T-helper 1 cell (primary cell): ENCODE measurements around the gene ZNF652.
"Not testable (repeated sequence)": the region's sequence is repeated elsewhere in the genome, so short reads cannot be mapped to it uniquely, and the experiment has no call there.

ENCODE experiments used
- DNase-seq, 5 donors: peaks; one replicate each; pipeline ENCODE4 v3.0.0-alpha.2; 2012 to 2020

ZNF652 gene

DNA sequence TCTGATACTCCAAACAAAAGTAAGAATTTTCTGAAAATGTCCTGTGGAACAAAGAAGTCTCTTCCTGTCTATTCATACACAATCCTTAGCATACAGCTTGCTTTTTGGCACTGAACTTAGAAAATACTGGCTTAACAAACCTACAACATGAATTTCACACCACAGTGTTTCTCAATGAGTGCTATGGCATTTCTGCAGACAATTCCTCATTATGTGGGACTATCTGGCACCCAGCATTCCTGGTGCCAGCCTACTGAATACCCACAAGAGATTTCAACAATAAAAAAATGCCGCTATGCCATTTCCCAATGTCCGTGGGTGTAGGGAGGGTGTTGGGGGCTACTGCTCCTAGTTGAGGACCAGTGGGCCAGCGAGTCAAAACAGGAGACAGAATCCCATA is 62.1 kb downstream of the ZNF652 start:
- no peak for DNase-seq

DNA sequence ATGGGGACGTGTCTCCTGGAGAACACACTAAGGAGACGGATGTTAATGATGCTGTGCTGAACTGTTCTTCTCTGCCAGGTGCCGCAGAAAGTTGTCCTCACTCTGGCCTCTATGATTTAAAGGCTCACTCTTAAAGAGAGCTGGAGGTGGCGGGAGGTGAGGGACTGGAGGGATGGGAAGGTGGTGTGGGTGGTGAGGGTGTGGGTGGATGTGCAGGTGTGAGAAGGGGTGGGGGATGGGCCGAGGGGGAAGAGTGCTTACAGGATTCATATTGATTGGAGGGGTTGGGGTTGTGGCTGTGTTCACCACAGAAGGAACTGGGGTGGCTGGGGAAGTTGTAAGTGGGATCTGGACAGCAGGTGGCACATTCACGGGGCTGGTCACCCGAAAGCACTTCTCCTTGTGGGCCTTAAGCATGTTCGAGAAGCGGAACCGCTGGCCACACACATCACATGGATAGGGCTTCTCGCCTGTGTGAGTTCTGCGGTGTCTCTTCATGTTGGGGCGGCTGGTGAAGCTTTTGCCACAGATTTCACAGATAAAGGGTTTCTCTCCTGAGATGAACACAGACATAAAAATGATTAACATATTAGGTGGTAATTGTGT is 63.6 kb downstream of the ZNF652 start:
- DNase-seq, result no peak

DNA sequence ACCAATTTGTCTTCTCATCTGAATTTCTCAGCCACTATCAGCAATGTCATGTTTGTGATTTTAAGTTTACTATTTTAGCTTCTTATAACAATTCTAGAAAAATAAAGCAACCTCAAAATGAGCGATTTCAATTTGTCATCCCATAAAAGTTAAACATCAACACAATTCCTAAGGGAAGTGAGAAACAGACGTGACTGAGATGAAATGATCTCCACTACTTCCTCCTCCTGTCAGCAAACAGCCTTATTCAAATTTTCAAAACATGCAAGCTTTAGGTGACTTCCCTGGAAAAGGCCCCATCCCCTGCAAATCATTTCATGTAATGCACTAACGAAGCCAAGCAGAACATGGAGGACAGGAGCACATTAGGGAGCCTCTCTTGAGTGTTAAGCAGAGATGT is 64.9 kb downstream of the ZNF652 start:
- no peak for DNase-seq

DNA sequence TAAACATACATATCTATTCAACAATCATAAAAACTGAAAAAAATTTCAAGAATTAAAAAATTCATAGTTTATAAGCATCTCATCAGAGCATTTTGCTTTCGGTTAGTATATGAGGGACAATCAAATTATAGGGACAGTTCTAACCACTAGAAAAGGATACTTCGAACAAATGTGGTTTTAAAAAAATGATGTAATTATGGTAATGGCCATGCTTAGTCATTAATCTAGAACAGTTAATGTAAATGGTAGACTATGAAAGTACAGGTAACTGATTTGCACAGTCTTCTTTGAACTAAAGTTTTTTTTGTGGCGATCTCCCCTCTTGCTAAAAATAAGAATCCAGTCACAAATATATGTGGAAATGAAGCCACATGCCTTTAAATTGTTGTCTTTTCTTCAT is 67.9 kb downstream of the ZNF652 start:
- no peak for DNase-seq

DNA sequence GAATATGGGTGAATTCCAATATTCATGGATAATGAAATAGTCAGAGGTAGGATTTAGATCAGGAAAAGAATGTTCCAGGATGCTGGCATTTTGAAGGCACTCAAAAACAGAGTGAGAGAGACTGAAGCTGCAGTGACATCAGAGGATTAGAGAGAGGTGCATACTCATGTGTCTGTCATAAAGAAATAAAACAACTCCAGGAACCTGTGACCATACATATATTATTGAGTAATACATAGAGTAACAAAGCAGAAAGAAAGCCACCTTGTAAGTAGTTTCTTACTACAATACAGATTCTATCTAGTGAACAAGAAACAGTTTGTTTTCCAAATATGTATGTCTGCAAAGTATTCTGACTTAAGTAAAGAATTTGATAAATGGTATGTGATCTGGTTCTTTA is 69.1 kb downstream of the ZNF652 start:
- no peak for DNase-seq

DNA sequence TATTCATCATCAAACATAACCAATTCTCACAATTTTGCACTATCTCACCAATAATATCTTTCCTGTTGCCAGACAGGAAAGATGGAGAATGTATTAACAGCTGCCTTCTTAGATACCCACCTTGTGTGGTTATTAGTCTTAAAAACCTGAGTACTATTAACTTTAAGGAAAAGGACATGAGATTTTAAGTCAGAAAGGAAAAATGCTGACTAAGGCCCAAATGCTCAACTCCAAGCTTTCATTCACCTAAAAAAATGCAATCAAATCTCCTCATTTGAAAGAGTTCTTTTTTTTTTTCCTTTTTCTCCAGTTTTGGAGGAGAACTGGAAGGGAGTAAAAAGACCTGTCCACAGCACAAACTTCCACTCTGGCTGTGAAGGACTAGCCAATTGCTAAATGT is 70.1 kb downstream of the ZNF652 start:
- DNase-seq, result no peak

DNA sequence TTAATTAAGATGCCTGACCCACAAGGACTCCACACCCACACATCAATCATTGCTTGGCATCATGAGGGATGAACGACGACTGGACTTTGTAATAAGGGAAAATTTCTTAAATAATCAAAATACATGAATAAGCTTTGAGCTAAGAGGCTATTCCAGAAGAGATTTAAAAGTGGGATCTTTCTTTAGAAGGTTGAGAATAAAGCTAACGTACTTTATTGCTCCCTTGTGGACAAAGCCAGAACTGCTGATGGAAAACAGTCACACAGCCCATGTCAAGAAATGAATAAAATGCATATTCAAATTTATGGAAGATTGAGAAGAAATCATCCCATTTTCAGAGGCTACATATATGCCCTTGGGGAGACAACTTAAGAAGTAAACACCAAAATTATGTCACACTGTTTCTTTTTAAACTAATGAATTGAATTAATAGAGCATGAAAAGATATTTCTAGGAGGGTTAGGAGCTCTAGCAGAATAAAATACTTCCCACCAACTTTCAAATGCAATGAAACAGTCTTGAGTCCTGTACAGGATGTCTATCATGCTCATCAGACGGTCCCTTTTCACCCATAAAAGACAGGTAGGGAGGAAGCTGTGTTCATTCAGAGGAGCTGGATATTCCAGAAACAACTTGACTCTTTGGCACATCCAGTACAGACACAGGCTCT is 71.2 kb downstream of the ZNF652 start:
- DNase-seq, result no peak

DNA sequence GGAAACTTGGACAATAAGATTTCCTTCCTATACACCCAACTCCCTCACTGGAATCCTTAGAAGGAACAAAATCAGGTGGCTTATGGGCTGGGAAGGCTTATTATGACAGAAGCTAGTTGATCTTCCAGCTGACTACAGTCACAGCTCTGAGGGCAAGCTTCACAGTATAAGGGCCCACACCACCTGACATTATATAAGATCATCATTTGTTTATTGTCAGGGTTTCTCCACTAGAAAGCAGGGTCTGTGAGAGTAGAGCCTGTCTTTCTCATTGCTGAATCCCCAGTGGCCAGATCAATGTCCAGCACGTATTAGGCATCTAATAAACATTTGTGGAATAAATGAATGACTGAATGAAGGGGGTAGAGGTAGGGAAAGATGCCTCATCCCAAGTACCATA is 73.7 kb downstream of the ZNF652 start:
- DNase-seq, result no peak

DNA sequence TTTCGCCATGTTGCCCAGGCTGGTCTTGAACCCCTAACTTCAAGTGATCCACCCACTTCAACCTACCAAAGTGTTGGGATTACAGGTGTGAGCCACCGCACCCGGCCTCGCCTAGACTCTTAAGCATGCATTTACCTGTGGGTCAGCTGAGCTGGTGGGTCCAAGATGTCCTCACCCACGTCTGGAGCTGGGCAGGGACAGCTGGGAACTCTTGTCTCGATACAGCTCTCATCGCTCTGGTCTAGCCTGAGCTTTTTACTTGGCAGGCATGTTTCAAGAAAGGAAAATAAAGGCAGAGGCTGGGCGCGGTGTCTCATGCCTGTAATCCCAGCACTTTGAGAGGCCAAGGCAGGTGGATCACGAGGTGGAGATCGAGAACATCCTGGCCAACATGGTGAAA is 74.6 kb downstream of the ZNF652 start:
- DNase-seq, result no peak

DNA sequence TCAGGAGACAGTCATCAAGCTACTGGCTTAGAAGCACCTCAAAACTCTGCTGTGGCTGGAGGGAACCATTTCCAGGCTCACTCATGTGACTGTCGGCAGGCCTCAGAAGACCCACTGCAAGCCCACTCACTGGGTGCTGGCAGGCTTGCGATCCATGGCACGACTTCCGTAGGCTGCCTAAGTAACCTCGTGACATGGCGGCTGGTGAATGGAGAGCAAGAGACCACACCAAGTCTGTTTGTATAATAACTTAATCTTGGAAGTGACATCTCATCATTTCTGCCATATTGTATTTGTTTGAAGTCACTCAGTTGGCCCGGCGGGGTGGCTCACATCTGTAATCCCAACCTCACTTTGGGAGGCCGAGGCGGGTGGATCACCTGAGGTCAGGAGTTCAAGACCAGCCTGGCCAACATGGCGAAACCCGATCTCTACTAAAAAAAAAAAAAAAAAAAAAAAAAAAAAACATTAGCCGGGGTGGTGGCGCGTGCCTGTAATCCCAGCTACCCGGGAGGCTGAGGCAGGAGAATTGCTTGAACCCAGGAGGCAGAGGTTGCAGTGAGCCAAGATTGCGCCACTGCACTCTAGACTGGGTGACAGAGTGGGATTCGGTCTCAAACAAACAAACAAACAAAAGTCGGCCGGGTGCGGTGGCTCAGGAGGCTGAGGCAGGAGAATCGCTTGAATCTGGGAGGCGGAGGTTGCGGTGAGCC is 75.6 kb downstream of the ZNF652 start:
- DNase-seq, result not testable (repeated sequence)

DNA sequence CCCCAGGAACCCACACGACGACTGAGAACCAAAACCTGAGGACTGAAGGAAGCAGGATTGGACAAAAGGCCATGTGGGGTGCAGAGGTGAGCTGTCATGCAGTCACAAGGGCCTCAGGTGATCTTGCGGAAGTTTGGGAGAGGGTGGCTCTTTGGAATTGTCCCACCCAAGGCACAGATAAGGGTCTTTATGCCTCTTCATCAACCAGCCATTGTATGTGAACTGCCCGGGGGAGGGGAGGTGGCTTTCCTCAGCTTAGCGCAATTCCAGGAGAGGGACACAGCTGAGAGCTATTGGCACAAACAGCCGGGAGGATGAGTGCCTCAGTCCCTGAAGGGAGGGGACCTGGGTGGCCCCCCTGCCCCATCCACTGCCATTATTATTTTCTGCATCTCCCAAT is 76.3 kb downstream of the ZNF652 start:
- no peak for DNase-seq

DNA sequence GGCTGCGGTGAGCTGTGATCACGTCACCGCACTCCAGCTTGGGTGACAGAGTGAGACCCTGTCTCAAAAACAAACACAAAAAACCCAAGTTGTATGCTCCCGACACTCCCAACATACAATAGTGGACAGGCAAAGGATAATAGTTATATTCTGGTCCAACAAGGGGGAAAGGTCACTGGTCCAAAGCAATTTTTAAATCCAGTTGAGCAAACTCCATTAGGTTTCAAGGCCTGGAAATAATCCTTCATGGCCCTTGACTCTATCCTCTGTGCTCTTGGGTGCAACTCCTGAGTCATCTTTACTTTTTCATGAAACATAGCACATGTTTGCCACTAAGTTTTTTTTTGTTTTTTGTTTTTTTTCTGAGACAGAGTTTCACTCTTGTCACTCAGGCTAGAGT is 81.1 kb downstream of the ZNF652 start:
- no peak for DNase-seq

DNA sequence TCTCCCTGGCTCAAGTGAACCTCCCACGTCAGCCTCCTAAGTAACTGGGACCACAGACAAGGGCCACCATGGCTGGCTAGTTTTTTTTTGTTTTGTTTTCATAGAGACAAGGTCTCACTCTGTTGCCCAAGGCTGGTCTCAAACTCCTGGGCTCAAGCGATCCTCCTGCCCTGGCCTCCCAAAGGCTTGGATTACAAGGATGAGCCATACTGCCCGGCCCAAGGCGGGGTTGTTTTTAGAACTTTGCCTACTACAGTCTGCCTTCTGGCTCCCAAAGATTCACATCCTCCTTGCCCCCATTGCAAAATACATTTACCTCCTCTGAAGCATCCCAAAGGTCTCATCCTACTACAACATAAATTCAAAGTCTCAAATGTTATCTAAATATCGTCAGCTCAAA is 82.0 kb downstream of the ZNF652 start:
- no peak for DNase-seq

DNA sequence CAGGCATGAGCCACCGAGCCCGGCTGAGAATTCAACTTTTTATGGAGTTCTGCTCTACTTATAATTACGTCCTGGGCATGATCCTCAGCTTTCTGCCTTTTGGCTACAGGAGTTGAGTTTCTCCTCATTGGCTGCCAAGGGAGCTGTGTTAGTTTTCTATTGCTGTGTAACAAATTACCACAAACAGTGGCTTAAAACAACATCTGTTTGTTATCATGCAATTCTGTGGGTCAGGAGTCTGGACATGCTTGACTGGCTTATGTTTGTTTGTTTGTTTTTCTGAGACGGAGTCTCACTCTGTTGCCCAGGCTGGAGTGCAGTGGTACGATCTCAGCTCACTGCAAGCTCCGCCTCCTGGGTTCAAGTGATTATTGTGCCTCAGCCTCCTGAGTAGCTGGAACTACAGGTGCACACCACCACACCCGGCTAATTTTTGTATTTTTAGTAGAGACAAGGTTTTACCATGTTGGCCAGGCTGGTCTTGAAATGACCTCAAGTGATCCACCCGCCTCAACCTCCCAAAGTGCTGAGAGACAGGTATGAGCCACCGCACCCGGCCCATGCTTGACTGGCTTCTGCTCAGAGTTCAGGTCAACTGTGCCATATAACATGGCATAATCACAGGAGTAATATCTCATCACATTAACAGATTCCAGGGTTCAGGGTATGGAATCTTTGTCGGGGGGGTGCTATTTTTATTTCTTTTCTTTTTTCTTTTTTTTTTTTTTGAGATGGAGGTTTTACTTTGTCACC is 82.6 kb downstream of the ZNF652 start:
- not testable (repeated sequence) for DNase-seq

DNA sequence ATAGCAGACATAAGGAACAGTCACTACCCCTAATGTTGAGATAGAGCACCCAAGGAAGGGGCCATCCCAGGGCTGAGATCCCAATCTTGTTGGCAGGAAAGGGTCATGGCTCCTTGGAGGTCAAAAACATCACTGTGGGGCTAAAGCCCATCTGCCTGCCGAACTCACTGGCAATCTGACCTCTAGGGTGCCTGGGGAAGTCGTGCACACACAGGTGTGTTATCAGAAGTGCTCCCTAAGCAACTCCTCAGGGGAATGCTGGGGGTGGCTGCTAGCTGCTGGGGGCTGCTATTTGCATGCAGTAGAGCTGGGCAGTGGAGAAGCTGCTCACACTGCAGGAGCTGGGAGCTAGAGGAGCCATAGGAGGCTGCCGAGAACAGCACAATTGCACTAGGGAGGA is 84.0 kb downstream of the ZNF652 start:
- no peak for DNase-seq

DNA sequence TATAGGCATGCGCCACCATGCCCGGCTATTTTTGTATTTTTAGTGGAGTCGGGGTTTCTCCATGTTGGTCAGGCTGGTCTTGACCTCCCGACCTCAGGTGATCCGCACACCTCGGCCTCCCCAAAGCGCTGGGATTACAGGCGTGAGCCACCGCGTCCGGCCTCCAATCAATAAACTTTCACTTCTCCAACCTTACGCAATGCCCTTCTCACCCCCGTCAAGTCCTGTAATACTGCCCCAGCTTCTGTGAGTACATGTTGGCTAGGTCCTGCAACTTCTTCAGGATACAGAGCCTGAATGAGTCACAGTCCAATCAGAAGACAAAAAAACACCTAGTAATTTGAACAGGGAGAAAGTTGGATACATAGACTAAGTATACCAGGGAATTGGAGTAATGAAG is 84.4 kb downstream of the ZNF652 start:
- no peak for DNase-seq

DNA sequence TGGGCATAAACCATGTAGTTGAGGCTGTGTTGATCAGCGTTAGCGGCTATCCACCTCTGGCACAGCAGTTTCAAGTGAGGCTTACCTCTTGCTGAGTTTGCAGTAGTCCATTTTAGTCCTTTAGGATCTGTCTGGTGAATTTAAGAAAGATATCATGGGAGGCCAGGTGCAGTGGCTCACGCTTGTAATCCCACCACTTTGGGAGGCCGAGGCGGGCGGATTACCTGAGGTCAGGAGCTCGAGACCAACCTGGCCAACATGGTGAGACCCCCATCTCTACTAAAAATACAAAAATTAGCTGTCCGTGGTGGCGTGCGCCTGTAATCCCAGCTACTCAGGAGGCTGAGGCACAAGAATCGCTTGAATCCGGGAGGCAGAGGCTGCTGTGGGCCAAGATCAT is 86.1 kb downstream of the ZNF652 start:
- DNase-seq, result not testable (repeated sequence)

DNA sequence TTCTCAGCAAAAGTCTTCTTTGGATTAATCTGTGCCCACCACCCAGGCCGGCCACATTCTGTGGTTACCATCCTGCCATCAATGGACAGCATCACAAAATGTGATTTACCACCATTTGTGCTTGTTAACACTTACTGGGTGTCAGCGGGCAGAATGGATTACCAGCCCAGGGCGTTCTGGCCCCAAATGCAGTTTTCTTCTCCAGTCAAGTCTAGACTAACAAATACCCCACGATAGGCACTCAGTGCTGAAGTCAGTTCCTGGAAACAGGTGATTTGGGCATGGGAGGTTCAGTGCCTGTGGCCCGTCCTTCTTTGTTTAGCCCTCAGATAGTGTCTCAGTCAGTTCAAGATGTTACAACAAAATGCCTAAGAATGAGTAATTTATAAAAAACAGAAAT is 92.7 kb downstream of the ZNF652 start:
- no peak for DNase-seq

DNA sequence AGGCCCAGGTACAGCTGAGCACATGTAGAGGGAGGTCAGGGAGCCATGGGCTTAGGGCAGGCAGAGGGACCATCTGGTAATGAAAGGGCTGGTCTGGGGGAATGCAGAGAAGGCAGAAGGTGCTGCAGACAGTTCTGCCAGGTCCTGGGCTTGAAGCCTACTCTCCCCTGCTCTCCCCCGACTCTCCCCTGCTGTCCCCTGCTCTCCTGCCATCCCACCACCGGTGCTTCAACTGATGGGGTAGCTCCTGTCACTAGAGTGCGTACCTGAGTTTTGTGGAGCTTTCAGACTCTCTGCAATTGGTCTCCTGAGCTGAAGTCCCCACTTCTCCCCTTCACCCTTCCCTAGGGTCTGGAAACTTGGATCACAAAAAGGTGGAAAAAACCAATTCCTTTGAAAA is 94.1 kb downstream of the ZNF652 start:
- no peak for DNase-seq

DNA sequence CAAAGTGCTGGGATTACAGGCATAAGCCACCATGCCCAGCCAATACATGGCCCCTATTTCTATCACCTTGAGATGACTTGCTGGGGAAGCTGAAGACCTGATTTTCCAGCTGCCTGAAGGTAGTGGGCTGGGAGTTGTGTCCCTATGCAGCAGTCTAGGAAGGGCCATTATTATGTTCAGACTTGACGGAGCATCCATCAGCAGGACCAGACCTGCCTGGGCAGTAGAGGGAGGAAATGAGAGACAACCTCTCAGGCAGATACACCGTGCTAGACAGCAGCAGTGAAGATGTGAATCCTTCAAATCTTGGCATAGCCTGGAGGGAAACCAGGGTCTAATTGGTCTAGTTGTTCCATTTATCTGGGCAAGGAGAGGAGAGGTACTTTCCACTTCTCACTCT is 95.8 kb downstream of the ZNF652 start:
- no peak for DNase-seq

DNA sequence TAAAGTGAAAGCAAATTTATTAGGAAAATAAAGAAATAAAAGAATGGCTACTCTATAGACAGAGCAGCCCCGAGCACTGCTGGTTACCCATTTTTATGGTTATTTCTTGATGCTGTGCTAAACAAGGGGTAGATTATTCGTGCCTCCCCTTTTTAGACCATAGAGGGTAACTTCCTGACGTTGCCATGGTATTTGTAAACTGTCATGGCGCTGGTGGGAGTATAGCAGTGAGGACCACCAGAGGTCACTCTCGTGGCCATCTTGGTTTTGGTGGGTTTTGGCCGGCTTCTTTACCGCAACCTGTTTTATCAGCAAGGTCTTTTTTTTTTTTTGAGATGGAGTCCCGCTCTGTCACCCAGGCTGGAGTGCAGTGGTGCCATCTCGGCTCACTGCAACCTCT is 100.5 kb downstream of the ZNF652 start:
- not testable (repeated sequence) for DNase-seq

DNA sequence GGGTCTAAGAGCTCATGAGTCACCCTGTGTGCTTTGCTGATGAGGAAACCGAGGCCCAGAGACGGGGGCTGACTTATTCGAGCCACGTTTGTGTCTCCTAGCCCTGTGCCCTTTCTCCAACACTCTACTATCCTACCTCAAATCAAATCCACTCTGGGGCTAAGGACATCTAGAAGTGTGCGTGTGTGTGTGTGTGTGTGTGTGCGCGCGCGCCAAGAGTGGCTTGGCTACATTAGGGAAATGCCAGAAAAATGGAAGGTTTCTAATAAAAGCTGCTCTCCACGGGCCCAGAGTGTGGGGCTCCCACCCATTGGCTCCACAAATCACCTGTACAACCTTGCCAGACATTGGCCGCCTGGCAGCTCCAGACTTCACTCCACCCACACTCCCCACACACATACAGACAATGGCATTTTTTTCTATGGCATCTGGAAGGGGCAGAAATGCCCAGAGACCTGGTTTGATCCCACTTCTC is 101.2 kb downstream of the ZNF652 start:
- no peak for DNase-seq

DNA sequence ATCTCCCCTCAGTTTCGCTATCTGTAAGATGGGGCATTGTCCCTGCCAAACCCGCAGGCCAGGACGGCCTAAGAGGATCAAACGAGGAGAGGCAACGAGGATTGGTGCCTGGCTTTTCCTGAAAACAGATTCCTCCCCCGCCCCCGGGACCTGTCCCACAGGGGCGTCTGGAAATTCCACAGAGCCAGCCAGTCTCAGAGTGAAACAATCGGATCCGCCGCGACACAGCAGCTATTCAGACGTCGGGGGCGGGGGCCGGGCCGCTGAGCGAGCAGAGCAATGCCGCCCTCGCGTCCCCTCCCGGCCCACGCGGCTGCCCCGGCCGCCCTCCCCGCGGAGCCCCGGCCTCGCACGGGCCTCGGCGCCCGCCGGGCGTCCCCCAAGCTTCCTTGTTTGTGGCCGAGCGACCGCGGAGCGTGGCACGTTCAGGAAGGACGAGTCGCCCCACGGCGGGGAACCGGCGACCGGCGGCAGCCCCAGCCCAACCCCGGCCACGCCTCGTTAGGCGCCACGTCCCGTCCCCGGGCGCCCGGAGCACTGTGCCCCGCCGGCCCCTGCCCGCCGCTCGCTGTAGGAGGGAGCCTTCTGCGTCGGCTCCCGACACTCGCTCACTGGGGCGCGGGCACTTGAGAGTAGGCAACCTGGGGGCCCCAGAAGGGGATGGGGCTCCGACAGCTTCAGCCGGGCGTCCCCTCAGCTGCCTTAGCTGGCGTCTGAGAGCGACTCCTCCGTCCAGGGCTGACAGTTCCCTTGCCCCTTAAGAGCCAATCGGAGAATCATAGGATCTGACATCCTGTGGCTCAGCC is 101.8 kb downstream of the ZNF652 start:
- DNase-seq, result peak; percentile 20 to 47 (median 26)
